Measurements from ENCODE around the gene MARCHF9. TPM values are rescaled to one million over a fixed set of nuclear protein-coding genes. Genes with fewer than 3 reads are reported as not detected.

The MARCHF9 gene
- total RNA-seq, 6 experiments from 2014 or later: 0.94 to 3.2 (median 1.2) TPM

- Mint-ChIP-seq H3K4me1 (ENCODE audit: low read depth) (peaks cover 20% of the 10 kb centered on the region), H3K36me3 (ENCODE audit: low read depth) (peaks cover 6% of the 10 kb centered on the region), H3K4me3 (peak overlapping the region; percentile 35), H3K27ac (no peak overlapping the region), H3K9me3 (no peaks in the 10 kb centered on the region), H3K27me3 (ENCODE audit: insufficient read depth) (peaks cover 34% of the 10 kb centered on the region)
- DNase-seq: no peak
- peak; percentile 68 for TF ChIP-seq CTCF (IDR thresholded peaks at IDR 0.05)
Observed at GRCh38 chr12:57756406-57757341, 1.8 kb downstream of the MARCHF9 start.

GRCh38 chr12:57757771-57758170 is 2.9 kb downstream of the MARCHF9 start:
- H3K9me3 Mint-ChIP-seq: no peaks in the 10 kb centered on the region
- DNase-seq: no peak
- peaks cover 30% of the 10 kb centered on the region for H3K27me3 Mint-ChIP-seq (ENCODE audit: insufficient read depth)
- H3K4me3 Mint-ChIP-seq: no peak overlapping the region
- H3K4me1 Mint-ChIP-seq (ENCODE audit: low read depth): peaks cover 17% of the 10 kb centered on the region
- peaks cover 5% of the 10 kb centered on the region; the same call in 1 of the 2 replicates for H3K36me3 Mint-ChIP-seq (ENCODE audit: low read depth)
- no peak overlapping the region for H3K27ac Mint-ChIP-seq
- TF ChIP-seq CTCF (IDR thresholded peaks at IDR 0.05): no peak

GRCh38 chr12:57758552-57759359 is 3.9 kb downstream of the MARCHF9 start:
- peaks cover 31% of the 10 kb centered on the region for H3K27me3 Mint-ChIP-seq (ENCODE audit: insufficient read depth)
- no peak for DNase-seq
- peaks cover 9% of the 10 kb centered on the region for H3K4me1 Mint-ChIP-seq (ENCODE audit: low read depth)
- no peaks in the 10 kb centered on the region for H3K9me3 Mint-ChIP-seq
- no peak overlapping the region for H3K4me3 Mint-ChIP-seq
- peaks cover 5% of the 10 kb centered on the region; the same call in 1 of the 2 replicates for H3K36me3 Mint-ChIP-seq (ENCODE audit: low read depth)
- H3K27ac Mint-ChIP-seq: no peak overlapping the region
- no peak for TF ChIP-seq CTCF (IDR thresholded peaks at IDR 0.05)

- no peaks in the 10 kb centered on the region for H3K9me3 Mint-ChIP-seq
- DNase-seq: no peak
- H3K27me3 Mint-ChIP-seq (ENCODE audit: insufficient read depth): peaks cover 25% of the 10 kb centered on the region
- no peak overlapping the region for H3K4me3 Mint-ChIP-seq
- H3K36me3 Mint-ChIP-seq (ENCODE audit: low read depth): peaks cover 5% of the 10 kb centered on the region; the same call in 1 of the 2 replicates
- H3K27ac Mint-ChIP-seq: no peak overlapping the region
- H3K4me1 Mint-ChIP-seq (ENCODE audit: low read depth): peaks cover 7% of the 10 kb centered on the region
- TF ChIP-seq CTCF (IDR thresholded peaks at IDR 0.05): peak; percentile 72
Observed at GRCh38 chr12:57759360-57759980, 4.6 kb downstream of the MARCHF9 start.

- no peak overlapping the region for H3K27ac Mint-ChIP-seq
Observed at GRCh38 chr12:57760347-57760982, 5.6 kb downstream of the MARCHF9 start.

More at GRCh38 chr12:57760347-57760982, 5.6 kb downstream of the MARCHF9 start:
- peaks cover 23% of the 10 kb centered on the region for H3K27me3 Mint-ChIP-seq (ENCODE audit: insufficient read depth)
- H3K4me3 Mint-ChIP-seq: no peak overlapping the region
- no peaks in the 10 kb centered on the region for H3K9me3 Mint-ChIP-seq
- TF ChIP-seq CTCF (IDR thresholded peaks at IDR 0.05): no peak
- peaks cover 5% of the 10 kb centered on the region; the same call in 1 of the 2 replicates for H3K36me3 Mint-ChIP-seq (ENCODE audit: low read depth)
- DNase-seq: no peak
- H3K4me1 Mint-ChIP-seq (ENCODE audit: low read depth): peaks cover 9% of the 10 kb centered on the region; the same call in 1 of the 2 replicates
